ENCODE data around the gene FBRS. TPM values are rescaled to one million over a fixed set of nuclear protein-coding genes. Genes with fewer than 3 reads are reported as not detected.

FBRS gene
- total RNA-seq, 1 donor from 2014 or later, result 13.3 TPM

GRCh38 chr16:30644334-30644830 is 13.8 kb upstream of the FBRS start:
- no peak for DNase-seq (ENCODE audit: low read depth in 2 of 2)

GRCh38 chr16:30645727-30646126 is 12.5 kb upstream of the FBRS start:
- no peak for DNase-seq (ENCODE audit: low read depth in 2 of 2)

GRCh38 chr16:30647274-30647571 is 11.0 kb upstream of the FBRS start:
- no peak for DNase-seq (ENCODE audit: low read depth in 2 of 2)

GRCh38 chr16:30649725-30650368 is 8.4 kb upstream of the FBRS start:
- DNase-seq (ENCODE audit: low read depth in 2 of 2), result peak in 1 of 2 donors; percentile 17

GRCh38 chr16:30650369-30651123 is 7.7 kb upstream of the FBRS start, which contains the start of gene PRR14:
Gene PRR14, plus strand, starts transcription at chr16:30650960. Its CDS starts 686 bp downstream, at chr16:30651646.
- DNase-seq (ENCODE audit: low read depth in 2 of 2), result peak; percentile 99 to 100

- DNase-seq (ENCODE audit: low read depth in 2 of 2), result peak; percentile 75 to 78
Observed at GRCh38 chr16:30651124-30652004, 6.9 kb upstream of the FBRS start.

GRCh38 chr16:30652005-30652296 is 6.3 kb upstream of the FBRS start:
- DNase-seq (ENCODE audit: low read depth in 2 of 2), result no peak

- DNase-seq (ENCODE audit: low read depth in 2 of 2), result no peak
Observed at GRCh38 chr16:30652718-30653117, 5.5 kb upstream of the FBRS start.

GRCh38 chr16:30654856-30655255 is 3.4 kb upstream of the FBRS start:
- DNase-seq (ENCODE audit: low read depth in 2 of 2), result no peak

- DNase-seq (ENCODE audit: low read depth in 2 of 2), result no peak
Observed at GRCh38 chr16:30655815-30656347, 2.4 kb upstream of the FBRS start.

- DNase-seq (ENCODE audit: low read depth in 2 of 2), result no peak
Observed at GRCh38 chr16:30656388-30656787, 1.8 kb upstream of the FBRS start.

GRCh38 chr16:30656974-30657865 is 1.0 kb upstream of the FBRS start:
- DNase-seq (ENCODE audit: low read depth in 2 of 2), result peak in 1 of 2 donors; percentile 66

- DNase-seq (ENCODE audit: low read depth in 2 of 2), result peak; percentile 69 to 98
Observed at GRCh38 chr16:30658731-30659506, 688 bp downstream of the FBRS start.

- peak in 1 of 2 donors; percentile 37 for DNase-seq (ENCODE audit: low read depth in 2 of 2)
Observed at GRCh38 chr16:30659507-30660423, 1.5 kb downstream of the FBRS start.

- DNase-seq (ENCODE audit: low read depth in 2 of 2), result peak in 1 of 2 donors; percentile 70
Observed at GRCh38 chr16:30660424-30661261, 2.4 kb downstream of the FBRS start.

GRCh38 chr16:30662449-30662848 is 4.2 kb downstream of the FBRS start:
- no peak for DNase-seq (ENCODE audit: low read depth in 2 of 2)

- DNase-seq (ENCODE audit: low read depth in 2 of 2), result no peak
Observed at GRCh38 chr16:30663038-30663437, 4.8 kb downstream of the FBRS start.

GRCh38 chr16:30663820-30664219 is 5.6 kb downstream of the FBRS start:
- no peak for DNase-seq (ENCODE audit: low read depth in 2 of 2)
